GM23248 (cell line): ENCODE measurements around the gene FAM171A2.

Experiments used
- EZH2 ChIP-seq: fragments of 200-600 bp; sonication (generic); IDR thresholded peaks from 2 replicates; pipeline ENCODE4 v1.6.1; 2018; ENCODE audit warnings: antibody characterized with exemption, mild to moderate bottlenecking; ENCODE audit not compliant: insufficient read depth, poor library complexity, severe bottlenecking
- EZH2phosphoT487 ChIP-seq: fragments of 200-600 bp; sonication (generic); IDR thresholded peaks from 2 replicates; pipeline ENCODE4 v1.6.1; 2018; ENCODE audit warnings: antibody characterized with exemption, moderate library complexity, mild to moderate bottlenecking, low read depth; ENCODE audit not compliant: insufficient read depth

DNA sequence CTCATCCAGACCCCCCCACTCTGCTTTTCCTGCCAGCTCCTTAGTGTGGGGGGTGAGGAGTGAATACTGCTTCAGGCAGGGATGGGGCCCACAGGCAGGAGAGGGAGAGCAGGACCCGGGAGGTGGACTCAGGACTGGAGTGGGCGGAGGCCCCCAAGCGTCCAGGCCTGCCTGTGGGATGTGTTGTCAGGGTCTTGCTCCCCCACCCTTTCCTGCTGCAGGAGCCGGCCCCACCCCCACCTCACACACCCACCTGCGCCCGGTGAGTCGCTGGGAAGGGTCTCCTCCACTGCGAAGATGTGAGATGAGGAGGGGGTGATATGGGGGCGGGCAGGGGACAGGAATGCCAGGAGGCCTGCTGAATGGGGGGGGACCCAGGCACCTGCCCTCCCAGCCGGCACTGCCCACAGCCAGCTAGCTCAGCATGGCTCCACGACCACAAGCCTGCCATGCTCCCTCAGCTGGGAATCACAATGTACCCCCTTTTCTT lies 1.1 kb downstream of the FAM171A2 start:
- TF ChIP-seq EZH2: no peak
- no peak for TF ChIP-seq EZH2phosphoT487
